ENCODE measurements around the gene SLC2A4. TPM values are rescaled to one million over a fixed set of nuclear protein-coding genes. Genes with fewer than 3 reads are reported as not detected.

The SLC2A4 gene
- total RNA-seq, 1 donor from 2014 or later = 119 TPM

DNA sequence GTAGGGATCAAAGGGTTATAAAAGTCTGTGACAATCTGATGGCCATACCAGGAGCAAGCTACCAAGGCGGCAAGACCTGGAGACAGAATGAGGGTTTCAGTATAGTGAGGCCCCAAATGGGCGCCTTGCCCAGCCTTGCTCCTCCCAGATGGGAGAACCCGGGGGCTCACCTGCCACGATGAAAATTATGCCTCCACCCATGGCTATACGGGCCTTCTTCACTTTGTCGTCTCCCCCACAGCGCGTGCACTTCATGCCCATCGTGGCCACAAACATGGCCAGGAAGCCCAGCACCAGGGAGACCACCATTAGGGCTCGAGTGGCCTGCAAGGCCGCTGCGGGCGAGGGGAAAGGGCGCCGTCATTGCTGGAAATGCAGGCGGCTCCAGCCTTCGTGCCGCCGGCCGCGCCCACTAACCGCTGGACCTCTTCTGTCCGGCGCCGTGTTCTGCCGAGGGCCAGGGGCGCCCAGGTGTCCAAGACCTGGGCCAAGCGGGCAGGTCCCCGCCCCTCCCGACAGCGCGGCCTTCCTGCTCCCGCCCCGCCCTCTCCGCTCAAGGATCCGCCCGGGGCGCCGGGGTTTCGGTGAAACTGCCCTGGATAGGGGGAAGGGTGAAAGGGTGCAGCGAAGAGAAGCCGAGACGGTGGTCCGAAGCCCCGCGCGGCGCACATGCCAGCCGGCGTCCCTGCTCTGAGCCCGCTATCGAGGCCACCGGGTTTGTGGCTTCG is 20.7 kb upstream of the SLC2A4 start:
- ATAC-seq = peak; percentile 54
- peak; percentile 76 for DNase-seq (ENCODE audit: missing footprints)
- intact Hi-C loops (cut with DNase I) = no loop called here

DNA sequence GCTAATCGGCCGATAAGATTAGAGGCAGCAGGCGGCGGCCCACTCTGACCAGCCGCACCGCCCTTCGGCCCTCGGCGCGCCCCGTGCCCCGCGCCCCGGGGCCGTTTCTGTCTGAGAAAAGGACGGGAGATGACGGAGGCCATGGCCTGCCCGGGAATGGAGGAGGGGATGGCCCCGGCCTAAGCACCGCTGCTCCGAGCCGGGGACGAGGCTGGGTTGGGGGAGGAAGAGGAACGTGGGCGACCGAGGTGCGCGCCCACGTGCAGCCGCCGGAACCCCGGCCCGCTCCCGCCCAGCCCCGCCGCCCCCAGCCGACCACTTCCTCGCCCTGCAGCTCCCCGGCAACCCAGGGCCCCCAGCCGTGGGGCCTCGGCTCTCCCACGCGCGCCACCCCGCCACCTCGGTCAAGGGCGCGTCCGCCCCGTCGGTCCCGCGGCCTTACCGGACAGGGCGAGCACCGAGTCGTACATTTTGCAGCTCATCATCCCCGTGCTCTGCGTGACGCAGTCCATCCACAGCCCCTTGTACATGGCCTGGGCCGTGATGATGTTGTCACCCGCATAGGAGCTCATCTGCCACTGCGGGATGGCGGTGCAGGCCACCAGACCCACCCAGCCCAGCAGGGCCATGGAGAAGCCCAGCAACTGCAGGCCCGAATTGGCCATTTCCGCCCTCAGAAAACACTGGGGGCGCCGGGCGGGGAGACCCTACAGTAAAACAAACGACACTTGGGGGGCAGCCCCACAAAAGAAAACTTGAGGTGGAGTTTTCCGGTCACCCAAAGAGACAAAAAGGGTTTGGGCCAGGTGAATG is 19.9 kb upstream of the SLC2A4 start:
- intact Hi-C loops (cut with DNase I) = no loop called here
- DNase-seq (ENCODE audit: missing footprints) = no peak
- ATAC-seq = peak; percentile 27

DNA sequence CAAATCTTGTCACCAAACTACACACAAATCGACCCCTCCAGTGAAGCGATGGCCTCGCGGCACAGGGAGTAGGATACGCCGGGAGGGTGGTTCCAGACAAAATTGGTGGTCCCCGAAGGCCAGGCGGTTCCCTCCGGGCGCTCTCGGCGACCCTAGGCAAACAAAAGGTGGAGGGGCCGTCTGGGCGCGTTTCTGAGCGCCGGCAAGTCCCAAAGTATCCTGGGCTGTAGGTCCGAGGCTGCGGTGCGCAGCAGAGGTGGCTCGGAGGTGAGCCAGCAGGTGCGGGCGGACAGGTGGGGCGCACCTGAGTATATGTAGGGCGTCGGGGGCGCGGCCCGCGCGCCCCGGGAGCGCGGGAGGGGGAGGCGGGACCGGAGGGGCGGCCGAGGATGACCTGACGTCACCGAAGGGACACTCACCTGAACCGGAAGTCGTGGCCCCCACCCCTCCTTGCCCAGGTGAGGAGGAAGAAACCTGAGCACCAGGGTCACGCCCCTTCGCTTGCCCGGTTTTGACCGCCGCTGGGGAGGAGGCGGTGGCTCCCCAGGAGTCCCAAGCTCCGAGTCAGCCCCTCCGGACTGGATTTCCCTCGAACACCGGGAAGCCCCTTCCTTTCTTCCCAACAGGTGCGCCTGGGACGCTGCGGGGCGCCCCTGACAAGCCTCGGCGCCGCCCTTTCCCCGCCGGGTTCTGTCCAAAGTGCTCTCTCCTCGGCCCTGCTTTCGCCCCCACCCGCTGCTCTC is 19.2 kb upstream of the SLC2A4 start, which contains the start of gene CLDN7:
Gene CLDN7 (minus strand): TSS at position 287 of the 743 bp plus-strand sequence. CDS start 435 bp downstream, outside the sequence.
- no peak for ATAC-seq
- intact Hi-C loops (cut with DNase I) = no loop called here
- no peak for DNase-seq (ENCODE audit: missing footprints)

DNA sequence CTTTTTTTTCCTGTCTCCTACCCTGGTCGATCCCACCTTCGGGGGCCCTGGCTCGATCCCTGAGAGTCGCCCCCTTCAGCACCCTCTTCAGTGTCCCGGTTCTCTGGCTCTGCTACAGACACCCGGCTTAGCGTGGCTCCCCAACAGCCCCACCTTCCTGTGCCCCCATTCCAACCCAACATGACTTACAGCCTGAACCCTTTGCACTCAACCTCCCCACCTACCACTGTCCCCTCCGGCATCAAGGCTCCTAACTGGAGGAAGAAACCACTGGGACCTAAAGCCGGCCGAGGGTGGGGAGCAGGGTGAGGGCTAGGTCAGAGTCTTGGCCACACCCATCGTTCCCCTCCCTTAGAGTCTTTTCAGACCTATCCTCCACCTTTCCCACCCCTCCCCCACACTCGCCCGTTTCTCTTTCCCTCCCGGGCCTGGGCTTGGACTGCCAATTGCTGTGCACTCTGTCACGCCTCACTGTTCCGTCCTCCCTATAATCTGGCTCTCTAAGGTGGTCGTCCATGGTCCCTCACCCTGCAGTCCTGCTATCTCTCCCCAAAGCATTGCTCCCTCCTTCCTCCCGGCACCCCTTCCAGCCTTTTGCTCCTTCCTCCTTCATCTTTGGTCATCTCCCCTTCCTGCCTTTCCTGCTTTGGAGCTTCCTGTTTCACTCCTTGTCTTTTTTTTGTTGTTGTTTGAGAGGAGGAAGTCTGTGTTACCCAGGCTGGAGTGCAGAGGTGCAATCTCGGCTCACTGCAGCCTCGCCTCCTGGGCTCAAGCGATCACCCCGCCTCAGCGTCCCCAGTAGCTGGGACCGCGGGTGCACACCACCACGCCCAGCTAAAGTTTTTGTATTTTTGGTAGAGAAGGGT is 18.4 kb upstream of the SLC2A4 start:
- intact Hi-C loops (cut with DNase I) = no loop called here
- no peak for DNase-seq (ENCODE audit: missing footprints)
- peak; percentile 15 for ATAC-seq

DNA sequence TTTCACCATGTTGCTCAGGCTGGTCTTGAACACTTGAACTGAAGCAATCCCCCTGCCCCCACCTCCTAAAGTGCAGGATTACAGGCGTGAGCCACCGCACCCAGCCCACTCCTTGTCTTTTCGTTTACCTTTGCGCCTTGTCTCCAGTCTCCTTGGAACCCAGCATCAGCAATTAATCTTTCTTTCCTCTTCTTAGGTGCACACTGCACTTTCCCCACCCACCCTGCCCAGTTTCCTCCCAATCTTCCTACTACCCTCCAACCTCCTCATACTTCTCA is 17.8 kb upstream of the SLC2A4 start:
- intact Hi-C loops (cut with DNase I) = no loop called here
- ATAC-seq = no peak
- DNase-seq (ENCODE audit: missing footprints) = no peak

DNA sequence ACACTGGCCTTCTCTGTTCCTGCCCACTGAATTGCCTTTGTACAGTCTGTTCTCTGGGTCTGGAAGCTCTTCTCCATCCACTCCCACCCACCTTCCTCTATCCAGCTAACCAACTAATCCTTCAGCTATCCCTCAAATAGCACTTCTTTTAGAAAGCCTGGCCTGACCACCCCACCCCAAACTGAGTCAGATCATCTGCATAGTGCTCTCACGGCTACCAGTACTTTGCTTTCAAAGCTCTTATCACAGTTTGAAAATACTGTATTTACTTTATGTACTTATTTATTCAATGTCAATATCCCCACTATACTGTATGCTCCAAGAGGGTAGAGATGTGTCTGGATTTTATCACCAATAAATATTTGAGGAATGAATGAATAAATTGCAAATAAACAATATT is 14.7 kb upstream of the SLC2A4 start:
- ATAC-seq = no peak
- no peak for DNase-seq (ENCODE audit: missing footprints)

DNA sequence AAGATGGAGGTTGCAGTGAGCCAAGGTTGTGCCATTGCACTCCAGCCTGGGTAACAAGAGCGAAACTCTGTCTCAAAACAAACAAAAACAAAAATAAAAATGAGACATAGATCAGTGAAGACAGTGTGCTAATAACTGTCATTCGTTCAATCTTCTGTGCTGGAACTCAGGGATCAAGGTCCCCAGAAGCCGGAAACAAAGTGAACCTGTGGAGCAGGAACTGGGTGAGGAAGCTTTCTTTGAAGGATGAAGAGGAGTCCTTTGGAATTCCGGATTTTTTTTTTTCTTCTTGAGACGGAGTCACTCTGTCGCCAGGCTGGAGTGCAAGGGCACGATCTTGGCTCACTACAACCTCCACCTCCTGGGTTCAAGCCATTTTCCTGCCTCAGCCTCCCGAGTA is 2.1 kb upstream of the SLC2A4 start:
- intact Hi-C loops (cut with DNase I) = no loop called here
- ATAC-seq = no peak

More for the DNA sequence above, 14.7 kb upstream of the SLC2A4 start:
- intact Hi-C loops (cut with DNase I) = no loop called here

DNA sequence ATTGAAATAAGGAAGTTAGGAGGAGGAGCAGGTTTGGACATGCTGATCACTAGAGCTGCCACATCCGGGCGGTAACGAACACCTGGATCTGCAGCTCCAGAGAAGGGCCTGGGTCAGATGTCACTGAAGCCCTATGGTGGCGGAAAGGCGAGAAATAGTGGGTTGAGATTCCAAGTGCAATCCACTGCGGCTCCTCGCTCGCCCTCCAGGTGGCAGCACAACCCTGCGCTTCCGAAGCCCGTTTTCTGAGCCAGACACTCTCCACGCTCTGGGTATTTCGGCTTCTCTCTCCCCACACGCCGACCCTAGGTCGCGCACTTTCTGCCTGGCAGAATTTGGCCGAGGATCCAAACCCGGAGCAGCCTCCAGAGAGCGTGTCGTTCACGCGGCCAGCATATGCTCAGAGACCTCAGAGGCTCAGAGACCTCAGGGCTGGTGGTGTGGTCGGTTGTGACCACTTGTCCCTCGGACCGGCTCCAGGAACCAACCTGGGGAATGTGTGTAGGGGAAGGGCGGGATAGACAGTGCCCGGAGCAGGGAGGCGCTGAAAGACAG is 922 bp upstream of the SLC2A4 start:
- intact Hi-C loops (cut with DNase I) = loop anchor here (1.0 to 2.0 kb wide), 4 partner anchors 16 to 66 kb away; partner anchors contain the start of genes ELP5 and GABARAP
- ATAC-seq (peak; percentile 68), DNase-seq (ENCODE audit: missing footprints) (peak; percentile 87)

More for the DNA sequence above, 2.1 kb upstream of the SLC2A4 start:
- DNase-seq (ENCODE audit: missing footprints) = no peak

DNA sequence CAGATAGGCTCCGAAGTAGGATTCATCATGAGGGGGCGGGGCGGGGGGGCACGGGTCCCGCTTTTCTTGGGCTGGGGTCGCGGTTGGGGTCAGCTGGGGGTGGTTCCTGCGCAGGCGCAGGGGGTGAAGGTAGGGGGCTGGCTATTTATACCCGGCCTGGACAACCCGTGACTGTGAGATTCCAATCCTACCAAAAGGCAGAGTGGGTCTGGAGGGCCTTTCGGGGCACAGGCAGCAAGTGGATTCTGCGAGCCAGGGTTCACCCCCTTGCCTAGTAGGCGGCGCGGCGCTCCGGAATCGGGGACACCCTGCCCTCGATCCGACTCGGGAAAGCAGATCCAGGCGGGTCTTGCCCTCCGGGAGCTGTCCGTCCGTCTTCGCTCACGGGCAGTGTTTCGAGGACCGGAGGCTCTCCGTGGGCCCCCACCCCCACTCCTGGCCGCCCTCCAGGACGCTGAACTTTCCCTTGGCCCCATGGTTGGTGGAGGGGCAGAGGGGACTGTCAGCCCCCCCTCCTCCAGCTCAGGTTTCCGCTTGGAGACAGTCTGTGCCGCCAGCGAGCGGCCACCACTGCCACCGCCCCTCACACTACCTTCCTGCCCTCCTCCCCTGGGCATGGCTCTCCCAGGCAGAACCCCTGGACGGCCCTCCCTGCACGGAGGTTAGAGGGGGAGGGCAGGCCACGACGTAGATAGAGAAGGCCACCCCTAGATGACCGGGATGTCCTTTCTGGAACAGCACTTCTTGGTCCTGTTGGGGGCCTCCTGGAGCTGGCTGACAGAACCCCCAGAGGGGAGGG is 634 bp downstream of the SLC2A4 start:
- intact Hi-C loops (cut with DNase I) = loop anchor here (1.0 to 2.0 kb wide), 4 partner anchors 10 to 65 kb away; partner anchors contain the start of genes ELP5 and GABARAP

DNA sequence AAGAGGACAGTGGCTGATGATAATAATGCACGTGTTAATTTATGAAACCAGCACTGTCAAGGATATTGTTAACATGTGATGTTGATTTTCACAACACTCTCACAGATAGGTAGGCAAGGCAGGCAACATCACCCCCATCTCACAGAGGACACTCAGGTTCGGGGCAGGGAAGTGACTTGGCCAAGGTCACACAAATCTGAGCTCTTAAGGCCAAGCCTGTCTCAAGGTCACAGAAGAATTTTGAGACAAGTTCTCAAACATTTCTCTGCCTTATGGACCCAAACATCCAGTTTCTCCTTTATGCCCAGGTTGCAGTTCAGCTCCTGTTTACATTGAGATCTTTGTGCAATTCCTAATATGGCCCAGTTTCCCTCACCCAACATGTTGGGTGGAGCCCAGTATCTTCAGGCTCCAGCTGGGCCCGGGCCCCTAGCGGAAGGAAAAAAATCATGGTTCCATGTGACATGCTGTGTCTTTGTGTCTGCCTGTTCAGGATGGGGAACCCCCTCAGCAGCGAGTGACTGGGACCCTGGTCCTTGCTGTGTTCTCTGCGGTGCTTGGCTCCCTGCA is 1.3 kb downstream of the SLC2A4 start:
- intact Hi-C loops (cut with DNase I) = loop anchor here (1.0 kb wide), 1 partner anchor 9 kb away; no protein-coding TSS in a partner anchor
- no peak for ATAC-seq
- no peak for DNase-seq (ENCODE audit: missing footprints)

More for the DNA sequence above, 634 bp downstream of the SLC2A4 start:
- DNase-seq (ENCODE audit: missing footprints) (peak; percentile 83), ATAC-seq (peak; percentile 67)

DNA sequence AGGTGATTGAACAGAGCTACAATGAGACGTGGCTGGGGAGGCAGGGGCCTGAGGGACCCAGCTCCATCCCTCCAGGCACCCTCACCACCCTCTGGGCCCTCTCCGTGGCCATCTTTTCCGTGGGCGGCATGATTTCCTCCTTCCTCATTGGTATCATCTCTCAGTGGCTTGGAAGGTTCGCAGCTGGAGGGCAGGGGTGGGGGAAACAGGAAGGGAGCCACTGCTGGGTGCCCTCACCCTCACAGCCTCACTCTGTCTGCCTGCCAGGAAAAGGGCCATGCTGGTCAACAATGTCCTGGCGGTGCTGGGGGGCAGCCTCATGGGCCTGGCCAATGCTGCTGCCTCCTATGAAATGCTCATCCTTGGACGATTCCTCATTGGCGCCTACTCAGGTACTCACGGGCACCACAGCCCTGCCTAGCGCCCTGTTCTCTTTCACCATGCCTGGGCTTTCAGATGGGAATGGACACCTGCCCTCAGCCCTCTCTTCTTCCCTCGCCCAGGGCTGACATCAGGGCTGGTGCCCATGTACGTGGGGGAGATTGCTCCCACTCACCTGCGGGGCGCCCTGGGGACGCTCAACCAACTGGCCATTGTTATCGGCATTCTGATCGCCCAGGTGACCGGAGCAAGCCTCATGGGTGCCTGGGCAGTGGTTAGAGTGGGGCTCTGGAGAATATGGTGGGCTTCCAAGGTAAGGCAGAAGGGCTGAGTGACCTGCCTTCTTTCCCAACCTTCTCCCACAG is 2.1 kb downstream of the SLC2A4 start:
- intact Hi-C loops (cut with DNase I) = no loop called here
- ATAC-seq = no peak
- DNase-seq (ENCODE audit: missing footprints) = no peak

DNA sequence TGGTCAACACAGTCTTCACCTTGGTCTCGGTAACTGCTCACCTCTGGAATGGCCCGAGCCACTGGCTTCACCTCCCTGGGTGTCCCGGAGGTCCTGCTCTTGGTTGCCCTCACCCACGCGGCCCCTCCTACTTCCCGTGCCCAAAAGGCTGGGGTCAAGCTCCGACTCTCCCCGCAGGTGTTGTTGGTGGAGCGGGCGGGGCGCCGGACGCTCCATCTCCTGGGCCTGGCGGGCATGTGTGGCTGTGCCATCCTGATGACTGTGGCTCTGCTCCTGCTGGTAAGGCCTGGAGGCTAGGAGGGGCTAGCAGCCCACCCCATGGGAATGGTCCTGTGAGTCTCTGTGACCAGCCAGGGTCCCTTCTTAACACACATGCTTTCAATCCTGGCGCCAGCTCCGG is 3.4 kb downstream of the SLC2A4 start:
- intact Hi-C loops (cut with DNase I) = no loop called here
- no peak for DNase-seq (ENCODE audit: missing footprints)
- no peak for ATAC-seq

DNA sequence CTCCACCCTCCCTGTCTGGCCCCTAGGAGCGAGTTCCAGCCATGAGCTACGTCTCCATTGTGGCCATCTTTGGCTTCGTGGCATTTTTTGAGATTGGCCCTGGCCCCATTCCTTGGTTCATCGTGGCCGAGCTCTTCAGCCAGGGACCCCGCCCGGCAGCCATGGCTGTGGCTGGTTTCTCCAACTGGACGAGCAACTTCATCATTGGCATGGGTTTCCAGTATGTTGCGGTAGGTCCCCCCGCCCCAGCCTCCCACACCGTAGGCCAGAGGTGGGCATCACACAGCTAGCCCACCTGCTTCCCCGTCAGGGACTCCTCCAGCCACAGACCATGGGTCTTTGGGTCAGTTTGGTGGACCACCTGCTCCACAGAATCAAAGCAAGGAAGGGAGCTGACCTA is 4.2 kb downstream of the SLC2A4 start:
- ATAC-seq (no peak), DNase-seq (ENCODE audit: missing footprints) (no peak)

DNA sequence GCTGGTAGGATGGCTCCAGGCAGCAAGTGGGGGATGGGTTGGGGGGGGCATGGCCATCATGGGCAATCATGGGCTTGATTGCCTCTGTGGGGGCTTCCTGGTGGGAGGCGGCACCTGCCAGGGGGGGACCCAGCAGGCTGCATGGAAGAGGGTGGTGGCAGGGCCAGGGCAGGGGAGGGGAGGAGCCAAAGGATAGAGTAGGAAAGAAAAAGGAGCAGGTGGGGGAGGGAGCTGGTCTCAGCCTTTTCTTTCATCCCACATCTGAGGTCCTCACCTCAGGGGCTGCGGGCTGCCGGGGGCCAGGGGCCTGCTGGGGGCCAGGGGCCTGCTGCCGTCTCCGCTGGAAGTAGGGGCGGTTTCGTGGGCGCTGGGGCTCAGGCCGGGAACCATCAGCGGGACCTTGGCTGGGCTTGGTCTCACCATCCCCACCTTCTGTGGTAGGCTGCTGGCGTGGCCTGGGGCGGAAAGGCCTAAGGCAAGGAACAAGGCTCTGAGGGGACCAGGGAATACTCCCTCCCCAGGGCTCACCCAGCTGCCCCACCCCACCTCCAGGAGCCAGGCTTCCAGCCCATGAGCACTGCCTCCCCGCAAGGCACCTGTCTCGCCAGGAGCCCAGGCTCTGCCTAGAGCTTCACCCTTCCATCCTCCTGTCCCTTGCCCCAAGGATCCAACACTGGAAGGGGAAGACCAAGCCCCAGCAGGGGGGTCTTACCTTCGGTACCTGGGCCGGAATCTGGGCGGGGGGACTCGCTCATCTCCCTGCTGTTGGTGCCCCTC is 7.9 kb downstream of the SLC2A4 start:
- DNase-seq (ENCODE audit: missing footprints) (no peak), ATAC-seq (peak; percentile 23)
- intact Hi-C loops (cut with DNase I) = no loop called here

More for the DNA sequence above, 4.2 kb downstream of the SLC2A4 start:
- intact Hi-C loops (cut with DNase I) = no loop called here

DNA sequence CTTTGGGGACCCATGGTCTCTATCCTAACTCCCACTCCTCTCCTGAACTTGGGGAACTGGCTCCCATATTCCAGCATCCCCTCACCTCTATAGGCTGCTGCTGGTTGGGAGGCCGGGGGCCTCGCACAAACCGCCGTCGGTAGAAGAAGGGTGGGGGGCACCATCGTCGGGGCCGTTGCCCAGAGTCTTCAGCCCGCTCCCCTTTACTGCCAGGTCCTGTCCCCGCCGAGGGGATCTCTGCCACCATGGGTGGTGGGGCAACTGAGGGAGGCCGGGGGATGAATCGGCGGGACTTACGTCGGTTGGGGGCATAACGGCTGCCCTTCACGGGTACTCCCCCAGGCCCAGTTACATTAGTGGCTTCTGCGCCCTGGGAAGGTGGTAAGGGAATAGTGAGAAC is 8.6 kb downstream of the SLC2A4 start:
- ATAC-seq (peak; percentile 2), DNase-seq (ENCODE audit: missing footprints) (no peak)
- intact Hi-C loops (cut with DNase I) = no loop called here

DNA sequence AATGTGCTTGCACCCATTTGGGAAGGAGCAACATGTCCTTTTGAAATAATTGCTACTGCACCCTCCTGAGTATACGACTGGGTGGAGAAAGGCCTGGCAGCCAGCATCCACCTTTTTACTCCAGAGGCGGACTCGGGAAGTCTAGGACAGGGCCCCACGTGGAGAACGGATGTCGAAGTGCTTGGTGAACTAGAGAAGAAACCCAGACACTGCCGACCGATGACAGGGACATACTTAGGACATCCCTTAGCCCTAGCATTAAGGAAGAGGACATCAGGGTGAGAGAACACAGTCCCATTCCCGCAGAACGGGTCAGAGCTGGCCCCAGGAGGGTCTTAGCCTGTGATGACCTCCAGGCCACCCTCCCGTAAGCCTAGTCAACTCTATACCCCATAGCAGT is 9.2 kb downstream of the SLC2A4 start:
- DNase-seq (ENCODE audit: missing footprints) = no peak
- no peak for ATAC-seq
- intact Hi-C loops (cut with DNase I) = no loop called here

All from Right ventricle myocardium inferior (tissue), 1 donor.